ENCODE data around the gene IPO5. TPM values are rescaled to one million over a fixed set of nuclear protein-coding genes. Genes with fewer than 3 reads are reported as not detected.
"Not testable (repeated sequence)": the region's sequence is repeated elsewhere in the genome, so short reads cannot be mapped to it uniquely, and the experiment has no call there.

The IPO5 gene
- total RNA-seq, 1 donor from 2014 or later = 191 TPM

DNA sequence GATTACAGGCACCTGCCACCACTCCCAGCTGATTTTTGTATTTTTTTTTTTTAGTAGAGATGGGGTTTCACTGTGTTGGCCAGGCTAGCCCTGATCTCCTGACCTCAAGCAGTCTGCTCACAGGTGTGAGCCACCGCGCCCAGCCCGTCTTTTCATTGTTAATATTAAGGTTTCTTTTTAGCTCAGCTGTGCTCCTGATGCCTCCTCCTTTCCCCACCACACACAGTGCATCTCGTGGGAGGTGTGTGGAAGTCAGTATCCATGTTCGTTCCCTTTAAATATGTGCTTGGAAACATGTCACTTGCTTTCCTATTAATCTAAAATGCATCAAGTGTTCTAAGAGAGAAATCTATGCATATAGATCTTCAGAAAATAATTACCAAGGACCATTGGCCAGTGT, 53.5 kb downstream of the IPO5 start:
- DNase-seq (ENCODE audit: low read depth) = no peak

- DNase-seq (ENCODE audit: low read depth) = no peak
These were observed 59.8 kb downstream of the IPO5 start for GRCh38 chr13:98013241-98013640.

DNA sequence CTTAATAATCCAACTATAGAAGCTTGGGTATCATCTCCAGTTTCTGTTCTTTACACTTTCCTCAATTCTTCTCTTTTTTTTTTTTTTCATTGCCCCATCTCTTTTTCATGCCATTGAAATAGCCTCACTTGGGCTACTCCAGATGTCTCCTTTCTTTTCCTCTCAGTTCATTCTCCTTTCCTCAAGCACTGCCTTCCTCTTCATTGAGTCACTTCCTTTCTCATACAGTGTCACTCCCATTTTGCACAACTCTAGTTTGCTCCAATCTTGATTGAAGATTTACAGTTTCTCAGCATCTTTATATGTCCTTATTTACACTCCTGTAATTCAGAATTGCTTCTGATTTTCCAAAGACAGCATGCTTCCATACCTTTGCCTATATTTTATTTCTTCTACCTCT, 61.3 kb downstream of the IPO5 start:
- DNase-seq (ENCODE audit: low read depth) = no peak

GRCh38 chr13:98018293-98018692, 64.8 kb downstream of the IPO5 start:
- DNase-seq (ENCODE audit: low read depth) = no peak

- DNase-seq (ENCODE audit: low read depth) = no peak
These were observed 65.7 kb downstream of the IPO5 start for GRCh38 chr13:98019186-98019585.

DNA sequence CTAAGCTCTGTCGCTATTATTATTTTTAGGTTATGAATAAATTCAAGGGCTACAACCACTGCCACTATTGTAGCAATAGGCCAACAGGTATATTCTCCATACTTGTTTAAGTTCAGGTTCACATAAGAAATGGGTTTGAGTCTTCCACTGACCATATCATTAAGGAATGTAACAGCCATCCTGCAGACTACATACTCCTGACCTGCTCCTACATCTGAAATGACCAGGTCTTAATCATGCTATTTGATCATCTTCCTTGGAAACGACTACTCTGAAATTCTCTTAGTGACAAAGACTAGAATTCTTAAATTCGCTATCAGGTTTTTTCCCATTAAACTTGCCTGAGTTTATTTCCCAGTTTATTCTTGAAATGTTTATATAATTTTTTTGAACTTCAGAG, 66.8 kb downstream of the IPO5 start:
- DNase-seq (ENCODE audit: low read depth) = no peak

DNA sequence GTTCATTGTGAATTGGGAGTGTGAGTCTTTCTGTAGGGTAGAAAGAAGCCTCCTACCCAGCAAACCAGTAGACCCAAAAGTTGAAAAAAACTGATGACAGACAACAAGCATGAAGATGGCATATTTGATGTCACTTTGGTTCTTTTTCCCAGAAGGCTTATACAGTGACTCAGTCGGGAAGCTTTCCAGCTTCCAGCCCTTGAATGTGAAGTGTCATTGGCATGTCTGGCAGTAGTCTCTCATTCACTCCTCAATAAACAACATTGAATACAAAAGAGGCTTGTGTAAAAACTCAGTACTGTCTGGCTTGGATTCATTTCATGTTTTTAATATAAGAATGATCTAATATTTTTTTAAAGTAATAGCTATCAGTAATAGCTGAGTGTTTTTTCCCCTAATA, 68.7 kb downstream of the IPO5 start:
- DNase-seq (ENCODE audit: low read depth) = peak; percentile 70

GRCh38 chr13:98025480-98026025, 72.1 kb downstream of the IPO5 start:
- DNase-seq (ENCODE audit: low read depth) = no peak

DNA sequence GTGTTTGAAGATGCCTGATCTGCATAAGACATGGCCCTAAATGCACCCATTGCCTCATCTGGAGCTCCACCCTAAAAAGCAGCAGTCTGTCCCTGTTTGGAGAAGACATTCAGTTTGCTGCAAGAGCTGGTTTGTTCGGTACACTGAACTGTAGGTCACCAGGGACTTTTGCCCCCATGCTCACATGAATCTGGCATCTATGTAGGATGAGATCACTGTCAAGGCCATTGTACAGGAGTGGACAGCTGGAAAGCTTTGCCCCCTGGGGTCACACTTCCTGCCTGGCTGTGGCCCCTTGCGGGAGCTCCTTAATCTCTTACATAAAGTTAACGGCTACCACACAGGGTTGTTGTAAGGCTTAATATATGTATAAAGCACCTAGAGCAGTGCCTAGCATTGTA, 73.0 kb downstream of the IPO5 start:
- peak; percentile 30 for DNase-seq (ENCODE audit: low read depth)

- DNase-seq (ENCODE audit: low read depth) = no peak
These were observed 78.7 kb downstream of the IPO5 start for GRCh38 chr13:98032168-98032567.

DNA sequence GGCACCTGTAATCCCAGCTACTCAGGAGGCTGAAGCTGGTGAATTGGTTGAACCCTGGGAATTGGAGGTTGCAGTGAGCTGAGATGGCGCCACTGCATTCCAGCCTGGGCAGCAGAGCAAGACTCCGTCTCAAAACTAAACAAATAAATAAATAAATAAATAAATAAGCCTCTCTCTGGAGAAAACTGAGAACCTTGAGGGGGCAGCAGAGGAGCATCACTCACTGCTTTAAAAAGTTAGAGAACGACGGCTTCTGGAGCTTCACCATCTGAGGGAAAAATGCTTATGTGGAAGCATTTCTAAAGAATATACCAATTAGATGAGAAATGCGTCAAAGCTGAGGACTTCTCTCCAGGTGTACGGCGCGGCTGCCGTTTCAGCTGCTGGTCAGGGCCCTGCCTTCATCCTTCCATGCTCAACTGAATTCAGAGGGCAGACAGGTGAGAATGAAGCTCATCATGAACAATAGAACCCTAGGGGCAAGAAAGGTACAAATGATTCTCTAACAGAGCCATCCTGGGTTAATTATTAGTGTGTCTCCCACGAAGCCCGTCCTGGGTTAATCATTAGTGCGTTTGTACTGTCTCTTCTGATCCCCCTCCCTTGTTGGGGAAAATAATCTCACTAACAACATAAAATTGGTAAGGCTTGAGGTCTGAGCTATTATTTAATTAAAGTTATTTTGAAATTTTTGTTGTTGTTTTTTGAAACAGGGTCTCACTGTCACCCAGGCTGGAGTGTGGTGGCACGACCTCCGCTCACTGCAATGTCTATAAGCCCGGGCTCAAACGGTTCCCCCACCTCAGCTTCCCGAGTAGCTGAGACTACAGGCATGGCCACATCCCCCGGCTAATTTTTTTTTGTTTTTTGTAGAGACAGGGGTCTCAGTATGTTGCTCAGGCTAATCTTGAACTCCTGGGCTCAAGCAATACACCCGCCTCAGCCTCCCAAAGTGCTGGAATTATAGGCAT, 80.1 kb downstream of the IPO5 start:
- peak; percentile 61 for DNase-seq (ENCODE audit: low read depth)

GRCh38 chr13:98035373-98035772, 81.9 kb downstream of the IPO5 start:
- DNase-seq (ENCODE audit: low read depth) = no peak

- not testable (repeated sequence) for DNase-seq (ENCODE audit: low read depth)
These were observed 83.3 kb downstream of the IPO5 start for GRCh38 chr13:98036564-98037302.

DNA sequence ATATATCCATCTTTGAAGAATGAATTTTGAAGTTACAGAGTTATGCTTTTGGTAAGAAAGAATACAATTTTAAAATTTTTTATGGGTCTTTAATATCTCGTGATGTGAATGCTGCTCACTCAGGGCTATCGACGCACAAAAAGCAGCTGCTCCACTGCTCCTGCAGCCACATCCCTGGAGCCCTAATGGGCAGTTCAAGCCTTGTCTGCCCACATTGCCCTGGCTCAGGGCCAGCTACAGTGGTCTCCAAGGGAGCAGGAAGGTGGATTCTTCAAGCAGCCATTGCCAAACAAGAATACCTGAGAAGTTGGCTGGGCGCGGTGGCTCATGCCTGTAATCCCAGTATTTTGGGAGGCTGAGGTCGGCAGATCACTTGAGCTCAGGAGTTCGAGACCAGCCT, 85.8 kb downstream of the IPO5 start:
- DNase-seq (ENCODE audit: low read depth) = no peak

DNA sequence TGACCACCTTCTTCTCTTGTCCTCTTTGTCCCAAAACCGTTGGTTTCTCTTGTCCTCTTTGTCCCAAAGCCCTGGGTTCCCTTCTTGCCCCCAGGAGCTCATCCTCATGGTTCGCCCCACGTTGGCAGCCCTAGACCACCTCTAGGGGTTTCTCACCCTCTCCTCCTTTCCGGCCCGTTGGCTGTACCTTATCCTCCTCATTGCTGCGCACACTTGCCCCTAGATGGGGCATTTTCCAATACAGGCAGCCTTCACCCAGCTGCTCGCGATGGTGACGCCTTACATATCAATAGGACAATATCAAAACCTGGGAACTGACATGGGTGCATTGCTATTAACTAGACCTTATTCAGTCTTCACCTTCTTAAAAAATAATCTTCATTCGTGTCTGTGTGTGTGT, 86.5 kb downstream of the IPO5 start:
- no peak for DNase-seq (ENCODE audit: low read depth)

DNA sequence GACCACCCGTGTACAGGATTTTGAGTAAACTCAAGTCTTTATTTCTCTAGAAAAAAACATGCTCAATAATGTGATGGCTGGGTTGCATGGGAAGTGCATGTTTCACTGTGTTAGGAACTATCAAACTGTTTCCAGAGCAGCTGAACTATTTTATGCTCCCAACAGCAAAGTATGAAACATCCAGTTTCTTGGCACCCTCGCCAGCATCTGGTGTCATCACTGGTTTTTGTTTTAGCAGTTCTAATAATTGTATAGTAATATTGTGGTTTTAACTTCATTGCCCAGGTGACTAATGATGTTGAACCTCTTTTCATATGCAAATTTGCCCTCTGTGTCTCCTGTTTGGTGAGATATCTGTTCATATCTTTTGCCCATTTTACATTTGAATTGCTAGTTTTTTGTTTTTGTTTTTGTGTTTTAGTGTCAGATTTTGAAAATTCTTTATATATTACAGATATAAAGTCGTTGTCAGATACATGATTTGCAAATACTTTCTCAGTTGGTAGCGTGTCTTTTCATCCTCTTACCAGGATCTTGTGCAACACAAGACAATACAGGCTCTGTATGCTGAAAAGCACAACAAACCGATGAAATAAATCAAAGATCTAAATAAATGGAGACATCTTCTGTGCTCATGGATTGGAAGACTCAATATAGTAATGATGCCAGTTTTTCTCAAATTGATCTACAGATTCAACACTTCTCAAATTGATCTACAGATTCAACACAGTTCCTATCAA, 87.8 kb downstream of the IPO5 start:
- no peak for DNase-seq (ENCODE audit: low read depth)

DNA sequence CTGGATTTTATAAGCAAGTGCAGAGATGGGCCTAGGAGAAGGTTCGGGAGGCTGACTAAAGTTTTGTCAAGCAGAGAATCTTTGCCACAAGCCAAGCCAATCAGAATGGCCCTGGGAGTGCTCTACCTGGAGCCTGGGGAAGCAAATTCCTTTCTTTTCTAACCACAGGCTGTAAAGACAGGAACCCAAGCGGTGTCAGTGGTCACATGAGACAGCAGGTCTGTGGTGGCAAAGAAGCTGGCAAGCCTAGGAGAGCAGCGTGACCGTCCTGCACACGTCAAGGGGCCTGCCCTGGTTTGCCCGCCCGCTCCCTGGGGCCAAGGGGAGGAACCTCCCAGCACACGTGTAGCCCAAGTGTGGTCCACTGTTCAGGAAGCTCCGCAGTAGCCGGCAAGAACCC, 90.8 kb downstream of the IPO5 start:
- no peak for DNase-seq (ENCODE audit: low read depth)

GRCh38 chr13:98047785-98048184, 94.3 kb downstream of the IPO5 start:
- not testable (repeated sequence) for DNase-seq (ENCODE audit: low read depth)

DNA sequence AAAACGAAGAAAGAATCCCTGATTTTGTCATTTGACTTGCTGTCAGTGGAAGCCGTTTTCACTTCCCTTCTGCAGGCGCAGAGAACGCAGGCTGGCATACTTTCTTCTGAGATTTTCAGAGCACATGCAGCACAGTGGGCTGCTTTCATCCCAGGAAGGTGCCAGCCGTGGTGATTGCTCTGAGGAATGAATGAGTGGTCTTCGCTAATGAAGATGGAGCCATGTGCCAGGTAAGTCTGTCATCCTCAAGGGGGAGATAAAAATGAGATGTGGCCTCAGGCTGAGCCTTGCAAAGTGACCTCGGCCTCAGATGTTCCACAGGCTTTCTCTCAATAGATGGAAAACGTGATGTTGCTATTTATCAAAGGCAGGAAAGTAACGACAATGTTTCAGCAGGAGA, 94.8 kb downstream of the IPO5 start:
- no peak for DNase-seq (ENCODE audit: low read depth)

- peak; percentile 11 for DNase-seq (ENCODE audit: low read depth)
These were observed 96.6 kb downstream of the IPO5 start for GRCh38 chr13:98050041-98050466.

- no peak for DNase-seq (ENCODE audit: low read depth)
These were observed 98.9 kb downstream of the IPO5 start for GRCh38 chr13:98052412-98052811.

Measured in myocyte (in vitro differentiated cells).